Peyer's patch (tissue), 4 donors: Measurements from ENCODE around the gene CAT.

Experiments
- CTCF ChIP-seq, 6 experiments: fragments of 450-650 bp in 4 of 6; fragments of 200-600 bp in 2 of 6; sonication (generic) in 1 of 6; IDR thresholded peaks; one replicate each; pipeline ENCODE4 v1.5.1; 2017 to 2019; ENCODE audit warnings: antibody characterized with exemption in 6 of 6, mild to moderate bottlenecking in 3 of 6, moderate library complexity in 1 of 6
- POLR2A ChIP-seq, 2 donors: fragments of 450-650 bp; IDR thresholded peaks; one replicate each; pipeline ENCODE4 v1.5.1; 2017; ENCODE audit warnings: antibody characterized with exemption in 2 of 2, mild to moderate bottlenecking in 2 of 2, moderate library complexity in 2 of 2

GRCh38 chr11:34451053-34451452, 12.3 kb downstream of the CAT start:
- no peak for TF ChIP-seq CTCF (IDR thresholded peaks at IDR 0.05)
- no peak for TF ChIP-seq POLR2A (IDR thresholded peaks at IDR 0.05)
